Motor neuron (in vitro differentiated cells): ENCODE measurements around the gene EPHA6. TPM values are rescaled to one million over a fixed set of nuclear protein-coding genes. Genes with fewer than 3 reads are reported as not detected.
"Not testable (repeated sequence)": the region's sequence is repeated elsewhere in the genome, so short reads cannot be mapped to it uniquely, and the experiment has no call there.

Experiments
- ATAC-seq, 8 experiments: fragments of 200-7000 bp; cut with Tn5 transposase; replicated peaks in 6 of 8; 2 replicates each; pipeline ENCODE4 v1.8.0; 2021; ENCODE audit warnings: mild to moderate bottlenecking in 8 of 8, moderate library complexity in 8 of 8
- H3K27ac ChIP-seq, 2 donors: fragments of 250-450 bp; sonication (Bioruptor Pico); 2 replicates each; pipeline ENCODE4 v1.9.0; 2021; ENCODE audit warnings: antibody characterized with exemption in 2 of 2, mild to moderate bottlenecking in 2 of 2, moderate library complexity in 1 of 2
- H3K4me1 ChIP-seq, 2 donors: fragments of 250-450 bp; sonication (Bioruptor Pico); replicated peaks in 1 of 2; 2 replicates each; pipeline ENCODE4 v1.6.1; 2021; ENCODE audit warnings: antibody characterized with exemption in 2 of 2, mild to moderate bottlenecking in 2 of 2, moderate library complexity in 1 of 2
- H3K4me3 ChIP-seq, 5 donors: fragments of 250-450 bp; sonication (Bioruptor Pico); 2 replicates each; pipeline ENCODE4 v1.9.0; 2021; ENCODE audit warnings: antibody characterized with exemption in 5 of 5, mild to moderate bottlenecking in 5 of 5, moderate library complexity in 4 of 5
- WGBS, 10 experiments: fragments of 450-650 bp; shearing (Covaris generic); methylation state at CpG; one replicate each; pipeline ENCODE4 v1.0.0; 2022; 5-methylcytosine and 5-hydroxymethylcytosine counted together
- in situ Hi-C, 9 experiments: fragments of 400-800 bp; cut with MboI; loops; one replicate each; pipeline ENCODE4 v1.15.0; 2021; ENCODE audit warnings: low sequenced_read_pairs in 9 of 9, low pct_unique_long_range_greater_than_20kb in 2 of 9; ENCODE audit not compliant: unreplicated experiment in 9 of 9
- total RNA-seq, 8 experiments: library from RNA; unstranded; fragments of 300-600 nt; gene quantifications; 2 replicates each; pipeline versions ENCODE4 v1.2.3 to v1.2.4, GENCODE V29; 2022

Gene EPHA6
- total RNA-seq, 8 experiments from 2014 or later: 0.31 to 11.2 (median 5.6) TPM

DNA sequence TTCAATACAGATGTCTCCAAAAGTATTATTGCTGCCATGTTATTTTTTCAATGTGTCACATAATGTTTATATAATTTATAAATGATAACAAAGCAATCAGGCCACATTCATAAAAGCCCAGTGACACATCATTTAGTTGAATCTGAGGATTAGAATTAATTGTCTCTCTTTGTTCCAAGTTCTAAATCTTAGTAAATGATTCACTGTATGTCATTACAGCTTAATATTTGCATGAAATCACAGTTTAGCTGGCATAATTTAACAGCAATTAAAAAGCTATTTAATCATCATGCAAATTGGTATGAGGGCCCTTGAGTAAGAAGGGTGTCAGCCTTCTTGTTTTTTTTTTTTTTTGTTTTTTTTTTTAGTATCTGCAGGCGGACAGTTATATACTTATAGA, 427.0 kb downstream of the EPHA6 start:
- in situ Hi-C loops: no loop called here
- WGBS, 10 experiments: 8 to 100% (median 71%) methylated on average over 1 of the region's 1 CpG; no CpG with 5 or more reads in 2 of the 10 experiments
- H3K4me3 ChIP-seq: no peak overlapping the region
- no peak for ATAC-seq
- peaks cover 0 to 2% of the 10 kb centered on the region in 2 donors for H3K4me1 ChIP-seq
- H3K27ac ChIP-seq: no peak overlapping the region

DNA sequence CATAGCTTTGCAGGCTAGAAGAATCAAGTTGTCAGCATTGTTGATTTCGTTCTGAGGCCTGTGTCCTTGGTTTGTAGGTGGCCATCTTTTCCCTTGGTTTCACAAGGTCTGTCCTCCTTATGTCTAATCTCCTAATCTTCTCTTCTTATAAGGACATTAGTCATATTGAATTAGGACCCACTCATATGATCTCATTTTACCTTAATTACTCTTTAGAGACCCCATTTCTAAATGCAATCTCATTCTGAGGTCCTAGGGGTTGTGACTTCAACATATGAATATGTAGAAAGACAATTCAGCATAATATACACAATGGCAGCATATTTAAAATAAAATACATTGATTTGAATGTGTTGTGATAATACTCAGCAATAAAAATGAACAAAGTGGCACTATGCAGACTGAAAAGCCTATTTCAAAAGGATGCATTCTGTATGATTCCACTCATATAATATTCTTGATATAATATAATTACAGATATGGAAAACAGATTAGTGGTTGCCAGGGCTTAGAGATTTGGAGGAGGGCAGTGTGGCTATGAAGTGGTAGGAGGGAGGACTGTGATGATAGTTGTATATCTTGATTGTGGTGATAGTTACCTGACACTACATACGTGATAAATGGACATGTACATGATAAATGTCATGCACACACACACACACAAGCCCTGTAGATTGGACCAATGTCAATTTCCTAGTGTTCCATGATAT, 431.0 kb downstream of the EPHA6 start:
- peaks cover 0 to 6% of the 10 kb centered on the region in 2 donors for H3K4me1 ChIP-seq
- H3K27ac ChIP-seq: no peak overlapping the region
- H3K4me3 ChIP-seq: no peak overlapping the region
- 0 to 100% (median 61%) methylated on average over 1 to 2 of the region's 2 CpGs; no CpG with 5 or more reads in 2 of the 10 experiments for WGBS, 10 experiments
- in situ Hi-C loops: no loop called here
- ATAC-seq: peak in 1 of 8 experiments; percentile 6

DNA sequence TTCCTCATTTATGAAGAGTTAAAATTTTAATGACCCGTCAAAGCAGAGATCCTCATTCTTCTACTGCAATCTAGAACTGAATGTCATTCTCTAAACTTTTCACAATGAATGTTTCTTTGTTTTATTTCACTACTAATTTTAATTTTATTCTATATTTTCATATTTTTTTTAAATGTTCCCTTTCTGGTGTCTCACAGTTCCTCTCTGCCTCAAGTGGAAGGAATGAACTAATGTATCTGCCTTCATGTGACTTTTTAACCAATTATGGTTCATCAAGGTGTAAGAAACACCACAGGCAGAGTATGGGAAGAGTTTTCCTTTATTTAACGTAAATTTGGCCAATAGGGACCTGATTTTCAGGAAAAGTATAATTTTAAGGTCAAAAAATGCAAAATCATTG, 441.7 kb downstream of the EPHA6 start:
- 0 to 94% (median 79%) methylated on average over 1 to 2 of the region's 2 CpGs for WGBS, 10 experiments
- Histone ChIP-seq H3K4me1 (peaks cover 3 to 24% of the 10 kb centered on the region in 2 donors), H3K27ac (no peak overlapping the region), H3K4me3 (no peak overlapping the region)
- in situ Hi-C loops: no loop called here
- ATAC-seq: no peak

DNA sequence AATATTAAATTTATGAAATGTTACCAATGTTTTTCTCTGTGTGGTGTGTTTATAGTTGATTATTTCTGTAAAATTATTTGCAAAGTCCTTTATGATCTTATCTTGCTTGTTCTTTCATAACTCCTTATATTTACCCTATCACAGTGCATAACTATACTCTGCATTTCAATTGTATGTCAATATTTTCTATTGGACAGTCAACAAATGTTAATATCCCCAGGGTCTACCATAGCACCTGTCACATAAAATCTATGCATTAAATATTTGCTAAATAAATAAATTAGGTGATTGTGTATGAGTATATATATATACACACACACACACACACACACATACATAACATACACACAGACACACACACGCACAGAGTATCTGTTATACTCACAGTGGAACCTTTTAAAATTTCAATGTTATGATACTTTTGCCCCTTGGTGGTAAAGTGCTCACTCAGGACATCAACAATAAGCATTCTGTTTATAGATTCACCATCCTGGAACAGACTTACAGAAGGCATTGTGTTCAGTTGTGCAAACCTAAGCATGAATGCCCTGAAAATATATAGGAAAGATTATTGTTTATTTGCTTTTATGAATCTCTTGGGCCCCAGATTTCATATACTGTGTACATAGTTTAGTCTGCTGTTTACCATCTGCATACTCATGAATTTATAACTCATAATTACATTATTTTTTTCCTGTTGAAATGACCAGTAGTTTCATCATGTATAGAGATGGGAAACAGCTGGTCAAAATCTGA, 443.7 kb downstream of the EPHA6 start:
- Histone ChIP-seq H3K4me1 (peaks cover 3 to 23% of the 10 kb centered on the region in 2 donors), H3K4me3 (no peak overlapping the region), H3K27ac (no peak overlapping the region)
- 0 to 100% (median 60%) methylated on average over 1 of the region's 1 CpG; no CpG with 5 or more reads in 5 of the 10 experiments for WGBS, 10 experiments
- in situ Hi-C loops: no loop called here
- peak in 1 of 8 experiments; percentile 14 for ATAC-seq

DNA sequence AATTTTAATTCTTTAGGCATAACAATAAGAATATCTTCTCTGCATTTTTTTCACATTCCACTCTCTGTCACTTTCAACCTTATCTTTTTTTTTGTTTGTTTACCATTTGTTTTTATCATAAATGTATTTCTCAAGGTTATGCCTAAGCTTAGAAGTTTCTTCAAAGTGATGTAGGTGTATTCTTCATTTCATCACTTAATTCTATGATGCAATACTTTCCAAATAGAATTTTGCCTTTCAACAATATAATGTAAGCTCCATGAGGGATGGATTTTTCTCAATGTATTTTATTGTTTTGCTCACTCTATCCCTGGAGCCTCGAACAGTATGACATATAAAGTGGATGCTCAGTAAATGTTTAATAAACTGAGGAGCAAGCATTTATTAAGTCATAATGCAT, 444.9 kb downstream of the EPHA6 start:
- H3K27ac ChIP-seq: no peak overlapping the region
- in situ Hi-C loops: no loop called here

DNA sequence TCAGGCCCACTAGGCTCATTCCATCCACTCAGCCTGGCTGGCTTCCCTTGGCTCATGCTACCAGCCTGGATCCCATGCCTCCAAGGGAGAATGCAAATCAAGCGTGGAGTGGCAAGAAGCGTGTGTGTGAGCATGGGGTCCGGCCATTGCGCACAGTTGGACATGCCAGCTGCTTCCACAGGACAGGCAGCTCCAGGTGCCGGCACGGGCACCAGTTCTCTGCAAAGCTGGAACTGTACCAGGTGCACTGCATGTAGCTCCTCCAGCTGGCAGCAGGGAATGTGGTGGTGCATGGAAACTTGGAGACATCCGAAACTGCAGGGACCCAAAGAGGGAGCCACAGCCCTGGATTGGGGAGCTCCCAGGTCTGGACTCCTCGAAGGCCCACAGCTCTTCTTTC, 449.8 kb downstream of the EPHA6 start:
- in situ Hi-C loops: no loop called here
- Histone ChIP-seq H3K27ac (no peak overlapping the region), H3K4me3 (no peak overlapping the region), H3K4me1 (peaks cover 3 to 13% of the 10 kb centered on the region in 2 donors)
- 0 to 100% (median 61%) methylated on average over 1 to 6 of the region's 8 CpGs; no CpG with 5 or more reads in 4 of the 10 experiments for WGBS, 10 experiments
- no peak for ATAC-seq

More for the DNA sequence above, 444.9 kb downstream of the EPHA6 start:
- no peak for ATAC-seq
- WGBS, 10 experiments: 0 to 89% (median 50%) methylated on average over 1 of the region's 1 CpG; no CpG with 5 or more reads in 1 of the 10 experiments
- no peak overlapping the region for H3K4me3 ChIP-seq
- H3K4me1 ChIP-seq: peaks cover 3 to 23% of the 10 kb centered on the region in 2 donors

DNA sequence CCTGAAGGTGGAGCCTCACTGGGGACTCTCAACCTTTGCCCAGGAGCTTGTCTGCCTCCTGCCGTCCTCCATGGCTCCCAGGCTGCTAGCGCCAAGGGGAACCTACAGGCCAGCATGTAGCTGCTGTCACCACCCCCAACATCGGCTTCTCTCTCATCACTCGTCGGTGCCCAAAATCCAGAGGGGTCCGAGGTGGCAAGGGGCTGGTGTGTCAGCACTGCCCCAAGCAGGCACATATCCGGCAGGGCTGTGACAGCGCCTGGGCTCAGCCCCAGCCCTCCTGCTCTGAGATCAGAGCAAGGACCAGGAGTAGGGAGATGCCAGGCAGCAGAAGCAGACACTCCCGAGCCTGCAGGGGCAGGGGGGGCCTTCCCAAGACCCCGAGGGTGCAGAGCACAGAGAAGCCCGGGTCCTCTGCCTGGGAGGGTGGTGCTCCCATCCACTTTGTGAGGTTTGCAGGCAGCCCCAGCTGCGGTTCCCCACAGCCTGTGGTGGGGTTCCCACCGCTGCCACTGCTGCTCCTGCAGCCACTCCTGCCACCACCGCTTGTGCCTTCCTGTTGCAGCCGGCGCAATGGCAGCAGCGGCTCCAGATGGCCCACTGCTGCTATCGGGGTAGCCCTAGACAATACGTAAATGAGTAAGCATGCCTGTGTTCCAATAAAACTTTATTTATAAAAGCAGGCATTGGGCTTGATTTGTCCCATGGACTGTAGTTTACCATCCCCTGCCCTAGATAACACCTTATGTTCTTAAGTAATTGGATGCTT, 451.0 kb downstream of the EPHA6 start:
- in situ Hi-C loops: no loop called here
- ATAC-seq: no peak

DNA sequence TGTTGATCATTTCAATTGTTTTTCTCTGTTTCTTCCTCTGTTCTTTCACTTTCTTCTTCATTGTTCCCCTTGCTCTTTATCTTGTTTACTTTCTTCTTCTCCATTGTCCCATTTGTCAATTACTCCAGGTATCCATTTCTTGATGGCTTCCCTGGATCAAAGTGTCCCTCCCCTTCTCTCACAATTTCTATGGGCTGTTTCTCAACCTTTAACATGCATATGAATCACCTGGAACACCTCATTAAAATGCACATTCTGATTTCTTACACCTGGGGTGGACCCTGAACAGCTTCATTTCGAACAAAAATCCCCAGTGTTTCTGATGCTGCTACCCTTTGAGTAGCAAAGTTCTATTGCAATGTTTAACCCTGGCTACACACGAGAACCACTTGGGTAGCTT, 454.8 kb downstream of the EPHA6 start:
- ATAC-seq: no peak
- Histone ChIP-seq H3K27ac (no peak overlapping the region), H3K4me3 (no peak overlapping the region), H3K4me1 (no peaks in the 10 kb centered on the region)
- WGBS, 10 experiments: 0 to 67% (median 42%) methylated on average over 1 to 2 of the region's 2 CpGs; no CpG with 5 or more reads in 1 of the 10 experiments
- in situ Hi-C loops: no loop called here

More for the DNA sequence above, 451.0 kb downstream of the EPHA6 start:
- Histone ChIP-seq H3K4me3 (no peak overlapping the region), H3K27ac (no peak overlapping the region), H3K4me1 (peaks cover 3 to 9% of the 10 kb centered on the region in 2 donors)
- 33 to 100% (median 97%) methylated on average over 1 to 10 of the region's 19 CpGs; no CpG with 5 or more reads in 1 of the 10 experiments for WGBS, 10 experiments

DNA sequence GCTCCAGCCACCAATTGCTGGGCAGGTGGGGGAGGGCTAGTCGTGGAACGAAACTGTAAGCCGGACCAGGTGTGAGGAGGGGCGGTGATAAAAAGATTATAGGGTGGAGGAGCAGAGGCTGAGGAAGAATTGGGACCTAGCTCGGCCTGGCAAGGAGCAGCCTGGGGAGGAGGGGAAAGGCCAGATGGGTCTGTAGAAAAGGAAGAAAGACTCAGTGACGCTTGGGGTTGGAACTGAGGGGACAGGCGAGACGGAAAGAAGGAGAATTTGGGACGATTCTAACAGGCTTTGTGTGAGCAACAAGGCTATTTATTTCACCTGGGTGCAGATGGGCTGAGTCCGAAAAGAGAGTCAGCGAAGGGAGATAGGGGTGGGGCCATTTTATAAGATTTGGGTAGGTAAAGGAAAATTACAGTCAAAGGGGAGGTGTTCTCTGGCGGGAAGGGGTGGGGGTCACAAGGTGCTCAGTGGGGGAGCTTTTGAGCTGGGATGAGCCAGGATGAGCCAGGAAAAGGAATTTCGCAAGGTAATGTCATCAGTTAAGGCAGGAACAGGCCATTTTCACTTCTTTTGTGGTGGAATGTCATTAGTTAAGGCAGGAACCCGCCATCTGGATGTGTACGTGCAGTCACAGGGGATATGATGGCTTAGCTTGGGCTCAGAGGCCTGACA, 462.6 kb downstream of the EPHA6 start:
- ATAC-seq, H3K4me3 ChIP-seq, H3K27ac ChIP-seq, H3K4me1 ChIP-seq, in situ Hi-C loops: not testable (repeated sequence)
- WGBS, 10 experiments: 0 to 100% (median 73%) methylated on average over 1 to 10 of the region's 15 CpGs; no CpG with 5 or more reads in 1 of the 10 experiments

DNA sequence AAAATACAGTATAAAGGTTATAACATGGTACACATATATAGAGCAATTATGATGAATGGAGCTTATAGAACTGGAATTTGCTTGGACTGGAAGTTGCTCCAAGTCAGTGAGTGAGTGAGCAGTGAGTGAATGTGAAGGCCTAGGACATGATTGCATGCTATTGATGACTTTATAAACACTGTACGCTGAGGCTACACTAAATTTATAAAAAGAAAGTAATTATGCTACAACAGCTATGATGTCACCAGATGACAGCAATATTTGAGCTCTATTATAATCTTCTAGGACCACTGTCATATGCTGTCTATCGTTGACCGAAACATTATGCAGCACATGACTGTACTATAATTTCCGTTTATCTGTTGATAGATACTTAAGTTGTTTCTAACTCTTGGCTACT, 463.3 kb downstream of the EPHA6 start:
- H3K27ac ChIP-seq: no peak overlapping the region
- WGBS, 10 experiments: 56 to 100% (median 87%) methylated on average over 1 to 4 of the region's 4 CpGs; no CpG with 5 or more reads in 1 of the 10 experiments
- H3K4me1 ChIP-seq: no peaks in the 10 kb centered on the region
- H3K4me3 ChIP-seq: no peak overlapping the region
- in situ Hi-C loops: no loop called here
- ATAC-seq: peak in 2 of 8 experiments; percentile 62 to 77

DNA sequence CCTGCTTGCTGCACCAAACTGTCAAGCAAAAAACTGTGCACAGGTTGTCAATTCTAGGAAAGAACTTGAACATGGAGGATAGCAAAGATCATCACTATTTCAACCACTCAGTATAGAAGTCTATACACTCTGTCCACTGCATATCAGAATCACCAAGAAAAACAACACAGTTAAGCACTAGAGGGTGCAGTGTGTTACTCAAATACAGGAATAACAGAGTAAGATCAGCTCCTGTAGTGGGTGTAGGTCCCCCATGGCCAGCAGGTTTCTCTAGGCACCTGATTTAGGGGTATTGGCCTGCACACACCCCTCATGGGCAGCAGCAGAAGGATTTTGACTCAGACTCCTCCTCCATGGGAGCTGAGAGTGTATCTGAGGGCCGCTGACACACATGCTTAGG, 464.1 kb downstream of the EPHA6 start:
- H3K27ac ChIP-seq: no peak overlapping the region
- WGBS, 10 experiments: 20% methylated on average over 1 of the region's 1 CpG; no CpG with 5 or more reads in 9 of the 10 experiments
- no peak overlapping the region for H3K4me3 ChIP-seq
- ATAC-seq: peak in 5 of 8 experiments; percentile 48 to 95 (median 78)
- no peaks in the 10 kb centered on the region for H3K4me1 ChIP-seq
- in situ Hi-C loops: no loop called here

DNA sequence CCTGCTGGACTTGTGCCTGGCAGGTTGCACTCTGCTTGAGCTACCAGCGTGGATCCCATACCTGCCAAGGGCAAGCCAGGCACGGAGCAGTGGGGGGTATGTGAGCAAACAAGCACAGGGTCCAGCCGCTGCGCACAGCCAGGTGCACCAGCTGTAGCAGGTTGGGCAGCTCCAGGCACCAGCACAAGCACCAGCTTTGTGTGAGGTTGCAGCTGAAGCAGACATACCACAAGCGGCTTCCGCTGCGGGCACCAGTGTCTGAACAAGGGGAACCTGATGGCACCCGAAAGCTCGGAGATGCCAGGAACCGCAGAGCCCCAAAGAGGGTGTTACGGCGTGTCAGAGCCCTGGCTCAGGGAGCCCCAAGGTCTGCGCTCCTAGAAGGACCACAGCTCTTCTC, 477.5 kb downstream of the EPHA6 start:
- H3K4me1 ChIP-seq: no peaks in the 10 kb centered on the region
- in situ Hi-C loops: no loop called here
- 46 to 100% (median 95%) methylated on average over 2 to 5 of the region's 13 CpGs; no CpG with 5 or more reads in 4 of the 10 experiments for WGBS, 10 experiments
- ATAC-seq: no peak
- no peak overlapping the region for H3K27ac ChIP-seq
- no peak overlapping the region for H3K4me3 ChIP-seq
